GM11168 (cell line): ENCODE data around the gene CILP.

ENCODE experiments used
- in situ Hi-C: fragments of 300-500 bp; cut with MboI; formaldehyde crosslinking; loops from one replicate; pipeline ENCODE4 v1.12.0; 2022; ENCODE audit warnings: low sequenced_read_pairs; ENCODE audit not compliant: unreplicated experiment

The CILP gene

GRCh38 chr15:65223996-65224395 is 12.7 kb upstream of the CILP start:
- in situ Hi-C loops = no loop called here

DNA sequence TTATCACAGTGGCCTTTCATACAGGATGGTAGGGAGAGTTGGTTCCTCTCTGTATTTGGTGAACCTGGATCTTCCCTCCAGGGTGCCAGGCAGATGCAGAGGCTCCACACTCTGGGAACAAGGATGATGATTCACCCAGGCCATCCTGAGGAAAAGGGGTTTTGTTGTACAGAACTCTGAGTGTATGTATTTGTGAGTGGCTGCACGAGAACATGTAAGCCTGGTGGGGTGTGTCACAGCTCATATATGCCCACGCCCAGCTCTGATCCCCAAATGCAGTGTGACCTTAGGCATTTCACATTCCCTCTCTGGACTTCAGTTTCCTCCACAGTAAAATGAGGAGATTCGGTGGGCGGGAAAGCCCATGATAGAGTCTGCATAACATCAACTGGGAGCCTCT is 11.6 kb upstream of the CILP start:
- in situ Hi-C loops = no loop called here

GRCh38 chr15:65221697-65222096 is 10.4 kb upstream of the CILP start:
- in situ Hi-C loops = no loop called here

- in situ Hi-C loops = no loop called here
Observed at GRCh38 chr15:65219137-65219536, 7.9 kb upstream of the CILP start.

GRCh38 chr15:65217526-65218482 is 6.5 kb upstream of the CILP start:
- in situ Hi-C loops = no loop called here

GRCh38 chr15:65215496-65215895 is 4.2 kb upstream of the CILP start:
- in situ Hi-C loops = no loop called here

DNA sequence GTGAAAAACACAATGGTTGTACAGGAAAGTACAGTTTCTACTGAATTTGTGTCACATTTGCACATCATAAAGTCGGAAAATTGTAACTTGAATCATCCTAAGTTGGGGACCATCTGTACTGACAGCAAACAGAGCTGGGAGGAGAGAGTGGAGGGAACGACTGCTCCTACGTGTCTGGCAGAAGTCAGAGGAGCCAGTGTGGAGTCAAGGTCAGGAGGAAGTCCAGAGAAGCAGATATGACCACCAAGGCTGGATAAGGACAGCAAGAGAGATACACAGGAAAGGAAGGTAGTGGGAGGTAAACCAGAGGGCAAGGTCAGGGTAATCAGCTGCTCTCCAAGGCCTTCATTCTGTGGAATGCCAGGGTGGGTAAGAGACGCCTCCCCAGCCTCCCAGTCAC is 2.7 kb upstream of the CILP start:
- in situ Hi-C loops = no loop called here

- in situ Hi-C loops = no loop called here
Observed at GRCh38 chr15:65213241-65213640, 2.0 kb upstream of the CILP start.

DNA sequence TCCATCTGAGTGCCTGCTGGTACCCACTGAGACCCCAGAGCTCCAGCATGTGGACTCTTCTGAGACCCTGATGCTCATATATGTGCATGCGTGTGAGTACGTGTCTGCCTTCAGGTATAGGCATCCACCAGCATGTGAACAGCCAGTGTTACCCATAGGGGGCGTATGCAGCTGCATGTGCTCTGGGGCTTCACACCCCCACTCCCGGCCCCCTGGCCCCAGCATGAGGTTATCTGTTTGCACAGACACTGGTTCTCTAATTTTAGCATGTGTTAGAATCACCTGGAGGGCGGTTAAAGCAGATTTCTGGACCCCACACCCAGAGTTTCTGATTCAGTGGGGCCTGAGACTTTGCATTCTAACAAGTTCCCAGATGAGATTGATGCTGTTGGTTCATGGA is 824 bp upstream of the CILP start:
- in situ Hi-C loops = no loop called here

- in situ Hi-C loops = no loop called here
Observed at GRCh38 chr15:65211482-65211982, 259 bp upstream of the CILP start.

DNA sequence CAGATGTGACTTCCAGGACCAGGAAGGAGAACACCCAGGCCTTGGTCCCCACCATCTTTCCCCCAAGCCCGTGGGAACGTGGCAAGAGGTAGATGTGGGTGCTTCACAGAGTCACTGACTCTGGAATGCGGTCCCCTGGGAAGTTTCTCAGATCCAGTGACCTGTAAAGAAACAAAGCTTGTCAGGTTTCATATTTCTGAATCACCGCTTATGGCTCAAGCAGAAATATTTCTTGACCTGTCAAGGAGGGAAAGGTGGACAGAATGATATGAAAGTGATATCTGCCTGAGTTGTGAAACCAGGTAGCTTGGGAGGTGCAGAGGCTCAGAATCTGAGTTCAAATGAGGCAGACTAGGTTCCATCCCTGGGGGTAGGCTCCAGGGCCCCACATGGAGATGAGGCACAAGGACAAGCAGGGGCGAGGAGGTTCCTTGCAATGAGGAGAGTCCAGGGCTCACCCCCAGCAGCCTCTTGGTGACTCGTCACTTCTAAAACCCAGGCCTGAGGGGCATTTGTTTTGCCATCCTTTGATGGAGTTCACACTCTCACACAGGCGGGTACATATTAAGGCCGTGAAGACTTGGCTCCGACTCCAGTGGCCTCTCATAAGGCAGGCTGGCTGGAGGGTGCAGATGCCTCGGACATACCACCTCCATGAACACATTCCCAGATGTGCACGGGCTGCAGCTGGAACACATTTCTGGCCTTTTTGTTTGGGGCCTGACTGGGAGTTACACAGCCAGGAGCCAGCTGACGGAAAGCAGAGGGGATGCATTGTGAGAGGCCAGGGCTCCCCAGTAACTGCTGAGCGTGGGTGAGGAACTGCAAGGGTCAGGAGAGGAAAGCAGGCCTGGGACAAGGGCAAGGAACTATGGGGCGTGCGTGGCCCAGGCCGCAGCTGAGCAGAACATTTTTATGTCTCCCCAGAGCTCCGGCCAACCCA is 1.3 kb downstream of the CILP start:
- in situ Hi-C loops = no loop called here

GRCh38 chr15:65208647-65209046 is 2.6 kb downstream of the CILP start:
- in situ Hi-C loops = no loop called here

- in situ Hi-C loops = no loop called here
Observed at GRCh38 chr15:65207280-65207840, 3.9 kb downstream of the CILP start.

GRCh38 chr15:65206750-65207149 is 4.5 kb downstream of the CILP start:
- in situ Hi-C loops = no loop called here

DNA sequence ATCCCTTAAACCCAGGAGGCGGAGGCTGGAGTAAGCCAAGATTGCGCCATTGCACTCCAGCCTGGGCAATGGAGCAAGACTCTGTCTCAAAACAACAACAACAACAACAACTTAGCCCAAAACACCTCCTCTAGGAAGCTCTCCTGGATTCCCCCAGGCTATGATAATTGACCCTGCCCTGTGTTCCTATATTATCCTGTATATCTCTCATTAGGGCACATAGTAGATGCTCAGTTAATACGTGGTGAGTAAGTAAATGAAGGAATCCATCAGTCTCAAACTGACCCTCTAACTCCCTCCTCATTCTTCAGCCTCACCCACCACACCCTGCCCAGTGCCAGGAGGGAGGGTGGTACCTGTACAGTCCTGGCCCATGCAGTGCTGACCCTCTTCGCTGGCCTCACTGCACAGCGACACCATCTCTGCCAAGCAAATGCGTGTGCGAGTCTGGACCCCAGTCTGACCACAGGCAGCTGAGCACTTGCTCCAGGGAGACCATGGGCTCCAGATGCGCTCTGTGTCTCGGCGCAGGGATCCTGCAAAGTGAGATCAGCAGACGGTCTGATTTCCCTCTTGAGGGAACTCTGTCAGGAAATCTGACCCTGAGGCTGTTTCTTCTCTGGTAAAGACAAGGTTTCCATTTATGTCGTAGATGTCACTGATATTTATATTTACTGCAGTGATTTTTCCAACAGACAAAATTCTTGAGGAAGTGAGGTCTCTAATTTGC is 6.2 kb downstream of the CILP start:
- in situ Hi-C loops = no loop called here

DNA sequence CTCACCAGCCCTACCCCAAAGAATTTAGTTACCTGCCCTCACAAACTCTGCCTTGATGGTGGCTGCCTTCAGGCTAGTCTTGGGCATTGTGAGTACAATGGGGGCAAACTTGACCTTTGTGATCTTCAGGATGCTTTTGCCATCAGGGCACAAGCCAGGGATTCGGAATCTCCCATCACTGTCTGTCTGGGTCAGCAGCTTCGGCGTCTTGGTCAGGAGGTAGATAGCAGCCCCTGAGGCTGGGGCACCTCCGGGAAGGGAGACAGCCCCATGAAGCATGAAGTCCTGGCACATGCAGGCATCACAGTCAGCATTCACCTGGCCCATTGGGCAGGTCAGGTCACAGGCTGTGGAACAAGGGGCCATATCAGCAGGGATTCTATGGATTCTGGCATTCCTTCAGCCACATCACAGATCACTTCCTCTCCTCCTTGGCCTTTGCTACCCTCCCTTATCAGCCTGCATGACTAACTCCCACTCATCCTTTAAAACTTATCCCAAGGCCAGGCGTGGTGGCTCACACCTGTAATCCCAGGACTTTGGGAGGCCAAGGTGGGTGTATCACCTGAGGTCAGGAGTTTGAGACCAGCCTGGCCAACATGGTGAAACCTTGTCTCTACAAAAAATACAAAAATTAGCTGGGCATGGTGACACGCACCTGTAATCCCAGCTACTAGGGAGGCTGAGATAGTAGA is 6.9 kb downstream of the CILP start:
- in situ Hi-C loops = no loop called here

- in situ Hi-C loops = no loop called here
Observed at GRCh38 chr15:65201918-65202317, 9.4 kb downstream of the CILP start.

- in situ Hi-C loops = loop anchor here (5.0 kb wide), 1 partner anchor 74 kb away; no protein-coding TSS in a partner anchor
Observed at GRCh38 chr15:65198571-65198970, 12.7 kb downstream of the CILP start.

- in situ Hi-C loops = loop anchor here (5.0 kb wide), 1 partner anchor 75 kb away; no protein-coding TSS in a partner anchor
Observed at GRCh38 chr15:65197337-65197645, 14.0 kb downstream of the CILP start.
